ENCODE data around the gene MORN4. TPM values are rescaled to one million over a fixed set of nuclear protein-coding genes. Genes with fewer than 3 reads are reported as not detected.

The MORN4 gene
- polyA plus RNA-seq, 1 of the 3 experiments (the other 2 are of a cell fraction) = 31.4 TPM

DNA sequence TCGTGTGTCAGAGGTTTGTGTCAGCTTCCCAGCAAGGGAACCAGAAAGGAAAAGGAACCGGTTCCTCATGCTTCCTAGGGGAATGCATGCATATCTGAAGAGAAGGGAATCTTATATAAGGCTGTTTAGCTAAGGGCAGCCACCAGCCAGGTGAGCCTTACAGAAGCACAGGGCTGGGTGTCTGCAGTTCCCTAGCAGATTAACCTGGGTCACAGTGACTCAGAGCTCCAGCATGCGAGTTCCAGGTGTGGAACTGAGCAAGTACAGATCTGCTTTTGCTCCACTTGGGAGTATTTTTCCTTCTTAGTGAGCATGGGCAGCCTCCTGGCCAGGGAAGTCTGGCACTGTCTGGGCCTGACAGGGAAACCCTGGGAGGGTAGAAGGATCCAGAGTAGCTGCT is 61.7 kb downstream of the MORN4 start (continued):
- TF ChIP-seq NRF1 (IDR thresholded peaks at IDR 0.05; ENCODE audit: low read depth, low read length) (no peak), CHD2 (IDR thresholded peaks at IDR 0.05; ENCODE audit: low read length, partially characterized antibody) (no peak)
- TF ChIP-seq, protein P1, sequence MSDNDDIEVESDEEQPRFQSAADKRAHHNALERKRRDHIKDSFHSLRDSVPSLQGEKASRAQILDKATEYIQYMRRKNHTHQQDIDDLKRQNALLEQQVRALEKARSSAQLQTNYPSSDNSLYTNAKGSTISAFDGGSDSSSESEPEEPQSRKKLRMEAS (IDR thresholded peaks at IDR 0.05; ENCODE audit: low read depth) = no peak

DNA sequence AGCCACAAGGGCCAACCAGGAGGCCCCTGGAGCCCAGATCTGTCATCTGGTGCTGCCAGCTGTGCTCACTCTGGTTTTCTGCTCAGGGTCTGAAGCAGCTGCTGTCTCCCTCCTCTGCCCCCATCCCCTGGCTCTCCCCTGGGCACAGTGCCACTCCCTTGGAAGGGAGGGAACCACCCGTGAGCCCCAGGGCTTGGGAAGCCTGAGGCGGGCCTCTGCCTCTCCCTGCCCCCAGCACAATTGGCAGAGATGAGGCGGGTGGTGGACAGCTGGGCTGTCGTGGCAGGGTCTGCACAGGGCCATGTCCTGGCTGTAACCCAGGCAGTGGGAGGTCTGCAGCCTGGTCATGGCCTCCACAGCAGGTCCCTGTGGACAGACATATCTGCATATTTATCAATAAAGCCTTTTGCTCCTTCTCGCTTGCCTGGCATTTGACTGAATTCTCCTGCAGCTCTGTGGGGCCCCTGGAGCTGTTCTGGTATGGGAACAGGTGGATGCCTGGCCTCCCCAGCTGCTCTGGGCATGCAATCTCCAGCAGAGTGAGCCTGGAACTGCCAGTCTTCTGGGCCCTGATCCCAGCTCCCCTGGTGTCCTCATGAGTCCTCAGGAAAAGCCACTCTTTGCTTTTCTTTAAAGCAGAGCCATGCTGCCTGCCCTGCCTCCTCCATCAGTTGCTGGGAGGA is 62.4 kb downstream of the MORN4 start:
- ChIA-PET CTCF (interaction anchor here (1.1 to 9.4 kb wide), 16 partner anchors 14 to 161 kb away, joined by 3 to 64 read pairs (median 5); partner anchors contain the start of gene HOGA1), POLR2A (interaction anchor here (1.0 kb wide), 1 partner anchor 173 kb away, joined by 3 read pairs; no protein-coding TSS in a partner anchor)
- Histone ChIP-seq H3K4me3 (ENCODE audit: low read depth in 2 of 2, low read length in 1 of 2) (no peak overlapping the region), H3F3A (replicated peaks; ENCODE audit: insufficient read depth) (peaks cover 25% of the 10 kb centered on the region), H2AFZ (ENCODE audit: low read depth) (no peak overlapping the region), H3K9me2 (no peaks in the 10 kb centered on the region), H3K4me1 (ENCODE audit: control insufficient read depth in 1 of 2, insufficient read depth in 2 of 2, low read depth in 1 of 2, low read length in 1 of 2) (peaks cover 21 to 35% of the 10 kb centered on the region in 2 experiments; a peak in 3 of 4 replicates), H3K27me3 (ENCODE audit: insufficient read depth) (no peaks in the 10 kb centered on the region), H3K79me2 (ENCODE audit: insufficient read depth) (no peaks in the 10 kb centered on the region), H3K9ac (no peak overlapping the region), H3K36me3 (replicated peaks in 1 of 2; ENCODE audit: control insufficient read depth in 1 of 2, insufficient read depth in 2 of 2, low read length in 1 of 2) (peaks cover 0 to 6% of the 10 kb centered on the region in 2 experiments), H3K27ac (ENCODE audit: low read depth in 2 of 2, low read length in 1 of 2) (peak overlapping the region in 1 of 2 experiments; percentile 74; a peak in 2 of 4 replicates), H3K9me3 (no peaks in the 10 kb centered on the region), H3K4me2 (no peak overlapping the region), H4K20me1 (ENCODE audit: insufficient read depth) (no peaks in the 10 kb centered on the region)
- peak; percentile 74 for DNase-seq
- WGBS (ENCODE audit: low lambda C conversion rate) = 58% methylated on average over 3 of the region's 5 CpGs
- TF ChIP-seq YY1 (IDR thresholded peaks at IDR 0.05; ENCODE audit: low read depth) (no peak), GABPA (IDR thresholded peaks at IDR 0.05; ENCODE audit: low read depth) (no peak), RCOR1 (IDR thresholded peaks at IDR 0.05; ENCODE audit: low read length) (peak; percentile 94), TEAD4 (IDR thresholded peaks at IDR 0.05; ENCODE audit: borderline replicate concordance, insufficient read depth) (no peak), SIN3A (IDR thresholded peaks at IDR 0.05; ENCODE audit: borderline replicate concordance, low read depth, low read length) (no peak), JUND (IDR thresholded peaks at IDR 0.05) (no peak), MXI1 (IDR thresholded peaks at IDR 0.05; ENCODE audit: low read depth, low read length) (peak; percentile 60; the same call in 1 of the 2 replicates), GATA2 (CRISPR knock-in tag; IDR thresholded peaks at IDR 0.05) (peak; percentile 71), RFX5 (IDR thresholded peaks at IDR 0.05; ENCODE audit: low read length) (no peak), FOSL2 (IDR thresholded peaks at IDR 0.05; ENCODE audit: borderline replicate concordance, low read depth) (no peak), RXRA (IDR thresholded peaks at IDR 0.05; ENCODE audit: borderline replicate concordance, low read depth) (no peak), POLR2AphosphoS5 (IDR thresholded peaks at IDR 0.05; ENCODE audit: low read depth, low read length) (no peak), CHD2 (IDR thresholded peaks at IDR 0.05; ENCODE audit: low read length, partially characterized antibody) (no peak), EP300 (IDR thresholded peaks at IDR 0.05; ENCODE audit: borderline replicate concordance in 1 of 2, low read depth in 1 of 2, low read length in 1 of 2) (peak in 1 of 2 experiments; percentile 24; a peak in 1 of 4 replicates)
- TF ChIP-seq, protein P2, sequence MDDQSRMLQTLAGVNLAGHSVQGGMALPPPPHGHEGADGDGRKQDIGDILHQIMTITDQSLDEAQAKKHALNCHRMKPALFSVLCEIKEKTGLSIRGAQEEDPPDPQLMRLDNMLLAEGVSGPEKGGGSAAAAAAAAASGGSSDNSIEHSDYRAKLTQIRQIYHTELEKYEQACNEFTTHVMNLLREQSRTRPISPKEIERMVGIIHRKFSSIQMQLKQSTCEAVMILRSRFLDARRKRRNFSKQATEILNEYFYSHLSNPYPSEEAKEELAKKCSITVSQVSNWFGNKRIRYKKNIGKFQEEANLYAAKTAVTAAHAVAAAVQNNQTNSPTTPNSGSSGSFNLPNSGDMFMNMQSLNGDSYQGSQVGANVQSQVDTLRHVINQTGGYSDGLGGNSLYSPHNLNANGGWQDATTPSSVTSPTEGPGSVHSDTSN (IDR thresholded peaks at IDR 0.05) = no peak
- TF ChIP-seq, protein P3, sequence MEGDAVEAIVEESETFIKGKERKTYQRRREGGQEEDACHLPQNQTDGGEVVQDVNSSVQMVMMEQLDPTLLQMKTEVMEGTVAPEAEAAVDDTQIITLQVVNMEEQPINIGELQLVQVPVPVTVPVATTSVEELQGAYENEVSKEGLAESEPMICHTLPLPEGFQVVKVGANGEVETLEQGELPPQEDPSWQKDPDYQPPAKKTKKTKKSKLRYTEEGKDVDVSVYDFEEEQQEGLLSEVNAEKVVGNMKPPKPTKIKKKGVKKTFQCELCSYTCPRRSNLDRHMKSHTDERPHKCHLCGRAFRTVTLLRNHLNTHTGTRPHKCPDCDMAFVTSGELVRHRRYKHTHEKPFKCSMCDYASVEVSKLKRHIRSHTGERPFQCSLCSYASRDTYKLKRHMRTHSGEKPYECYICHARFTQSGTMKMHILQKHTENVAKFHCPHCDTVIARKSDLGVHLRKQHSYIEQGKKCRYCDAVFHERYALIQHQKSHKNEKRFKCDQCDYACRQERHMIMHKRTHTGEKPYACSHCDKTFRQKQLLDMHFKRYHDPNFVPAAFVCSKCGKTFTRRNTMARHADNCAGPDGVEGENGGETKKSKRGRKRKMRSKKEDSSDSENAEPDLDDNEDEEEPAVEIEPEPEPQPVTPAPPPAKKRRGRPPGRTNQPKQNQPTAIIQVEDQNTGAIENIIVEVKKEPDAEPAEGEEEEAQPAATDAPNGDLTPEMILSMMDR (IDR thresholded peaks at IDR 0.05) = no peak
- TF ChIP-seq, protein P4, sequence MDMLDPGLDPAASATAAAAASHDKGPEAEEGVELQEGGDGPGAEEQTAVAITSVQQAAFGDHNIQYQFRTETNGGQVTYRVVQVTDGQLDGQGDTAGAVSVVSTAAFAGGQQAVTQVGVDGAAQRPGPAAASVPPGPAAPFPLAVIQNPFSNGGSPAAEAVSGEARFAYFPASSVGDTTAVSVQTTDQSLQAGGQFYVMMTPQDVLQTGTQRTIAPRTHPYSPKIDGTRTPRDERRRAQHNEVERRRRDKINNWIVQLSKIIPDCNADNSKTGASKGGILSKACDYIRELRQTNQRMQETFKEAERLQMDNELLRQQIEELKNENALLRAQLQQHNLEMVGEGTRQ (IDR thresholded peaks at IDR 0.05; ENCODE audit: borderline replicate concordance, low read depth, low read length) = no peak
- TF ChIP-seq, protein P5, sequence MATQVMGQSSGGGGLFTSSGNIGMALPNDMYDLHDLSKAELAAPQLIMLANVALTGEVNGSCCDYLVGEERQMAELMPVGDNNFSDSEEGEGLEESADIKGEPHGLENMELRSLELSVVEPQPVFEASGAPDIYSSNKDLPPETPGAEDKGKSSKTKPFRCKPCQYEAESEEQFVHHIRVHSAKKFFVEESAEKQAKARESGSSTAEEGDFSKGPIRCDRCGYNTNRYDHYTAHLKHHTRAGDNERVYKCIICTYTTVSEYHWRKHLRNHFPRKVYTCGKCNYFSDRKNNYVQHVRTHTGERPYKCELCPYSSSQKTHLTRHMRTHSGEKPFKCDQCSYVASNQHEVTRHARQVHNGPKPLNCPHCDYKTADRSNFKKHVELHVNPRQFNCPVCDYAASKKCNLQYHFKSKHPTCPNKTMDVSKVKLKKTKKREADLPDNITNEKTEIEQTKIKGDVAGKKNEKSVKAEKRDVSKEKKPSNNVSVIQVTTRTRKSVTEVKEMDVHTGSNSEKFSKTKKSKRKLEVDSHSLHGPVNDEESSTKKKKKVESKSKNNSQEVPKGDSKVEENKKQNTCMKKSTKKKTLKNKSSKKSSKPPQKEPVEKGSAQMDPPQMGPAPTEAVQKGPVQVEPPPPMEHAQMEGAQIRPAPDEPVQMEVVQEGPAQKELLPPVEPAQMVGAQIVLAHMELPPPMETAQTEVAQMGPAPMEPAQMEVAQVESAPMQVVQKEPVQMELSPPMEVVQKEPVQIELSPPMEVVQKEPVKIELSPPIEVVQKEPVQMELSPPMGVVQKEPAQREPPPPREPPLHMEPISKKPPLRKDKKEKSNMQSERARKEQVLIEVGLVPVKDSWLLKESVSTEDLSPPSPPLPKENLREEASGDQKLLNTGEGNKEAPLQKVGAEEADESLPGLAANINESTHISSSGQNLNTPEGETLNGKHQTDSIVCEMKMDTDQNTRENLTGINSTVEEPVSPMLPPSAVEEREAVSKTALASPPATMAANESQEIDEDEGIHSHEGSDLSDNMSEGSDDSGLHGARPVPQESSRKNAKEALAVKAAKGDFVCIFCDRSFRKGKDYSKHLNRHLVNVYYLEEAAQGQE (IDR thresholded peaks at IDR 0.05; ENCODE audit: low read depth, low read length) = no peak
